GM13977 (cell line): ENCODE data around the gene MUC2.

Experiments used
- DNase-seq: peaks from one replicate; pipeline ENCODE4 v3.0.0; 2012; ENCODE audit warnings: low spot score
- in situ Hi-C: fragments of 300-500 bp; cut with MboI; formaldehyde crosslinking; loops from one replicate; pipeline ENCODE4 v1.12.0; 2022; ENCODE audit warnings: low sequenced_read_pairs, low pct_unique_long_range_greater_than_20kb, mixed read lengths, inconsistent platforms; ENCODE audit not compliant: unreplicated experiment
- TF ChIP-seq, protein P1 (sequence below): IDR thresholded peaks from 2 replicates; pipeline ENCODE4 v1.5.1; 2012; ENCODE audit warnings: mild to moderate bottlenecking, control low read depth; ENCODE audit not compliant: insufficient read depth; ENCODE audit errors: extremely low read depth, missing control alignments

Gene MUC2

DNA sequence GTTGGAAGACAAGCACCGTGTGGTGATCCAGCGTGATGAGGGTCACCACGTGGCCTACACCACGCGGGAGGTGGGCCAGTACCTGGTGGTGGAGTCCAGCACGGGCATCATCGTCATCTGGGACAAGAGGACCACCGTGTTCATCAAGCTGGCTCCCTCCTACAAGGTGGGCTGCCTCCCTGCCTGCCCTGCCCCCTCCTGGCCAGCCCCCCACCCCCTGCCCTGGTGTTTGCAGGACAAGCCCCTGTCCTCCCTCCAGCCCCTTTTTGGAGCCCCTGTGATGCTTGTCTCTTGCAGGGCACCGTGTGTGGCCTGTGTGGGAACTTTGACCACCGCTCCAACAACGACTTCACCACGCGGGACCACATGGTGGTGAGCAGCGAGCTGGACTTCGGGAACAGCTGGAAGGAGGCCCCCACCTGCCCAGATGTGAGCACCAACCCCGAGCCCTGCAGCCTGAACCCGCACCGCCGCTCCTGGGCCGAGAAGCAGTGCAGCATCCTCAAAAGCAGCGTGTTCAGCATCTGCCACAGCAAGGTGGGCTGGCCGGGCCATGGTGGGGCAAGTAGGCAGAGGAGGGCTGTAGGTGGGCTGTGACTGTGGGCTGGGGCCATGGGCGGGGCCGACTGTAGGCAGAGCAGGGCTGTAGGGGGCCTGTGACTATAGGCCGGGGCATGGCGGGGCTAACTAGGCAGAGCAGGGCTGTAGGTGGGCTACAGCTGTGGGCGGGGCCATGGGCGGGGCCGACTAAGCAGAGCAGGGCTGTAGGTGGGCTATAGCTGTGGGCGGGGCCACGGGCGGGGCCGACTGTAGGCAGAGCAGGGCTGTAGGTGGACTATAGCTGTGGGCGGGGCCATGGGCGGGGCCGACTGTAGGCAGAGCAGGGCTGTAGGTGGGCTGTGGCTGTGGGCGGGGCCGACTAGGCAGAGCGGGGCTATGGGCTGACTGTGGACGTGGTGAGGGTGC lies 13.6 kb downstream of the MUC2 start:
- no peak for DNase-seq
- in situ Hi-C loops = no loop called here

DNA sequence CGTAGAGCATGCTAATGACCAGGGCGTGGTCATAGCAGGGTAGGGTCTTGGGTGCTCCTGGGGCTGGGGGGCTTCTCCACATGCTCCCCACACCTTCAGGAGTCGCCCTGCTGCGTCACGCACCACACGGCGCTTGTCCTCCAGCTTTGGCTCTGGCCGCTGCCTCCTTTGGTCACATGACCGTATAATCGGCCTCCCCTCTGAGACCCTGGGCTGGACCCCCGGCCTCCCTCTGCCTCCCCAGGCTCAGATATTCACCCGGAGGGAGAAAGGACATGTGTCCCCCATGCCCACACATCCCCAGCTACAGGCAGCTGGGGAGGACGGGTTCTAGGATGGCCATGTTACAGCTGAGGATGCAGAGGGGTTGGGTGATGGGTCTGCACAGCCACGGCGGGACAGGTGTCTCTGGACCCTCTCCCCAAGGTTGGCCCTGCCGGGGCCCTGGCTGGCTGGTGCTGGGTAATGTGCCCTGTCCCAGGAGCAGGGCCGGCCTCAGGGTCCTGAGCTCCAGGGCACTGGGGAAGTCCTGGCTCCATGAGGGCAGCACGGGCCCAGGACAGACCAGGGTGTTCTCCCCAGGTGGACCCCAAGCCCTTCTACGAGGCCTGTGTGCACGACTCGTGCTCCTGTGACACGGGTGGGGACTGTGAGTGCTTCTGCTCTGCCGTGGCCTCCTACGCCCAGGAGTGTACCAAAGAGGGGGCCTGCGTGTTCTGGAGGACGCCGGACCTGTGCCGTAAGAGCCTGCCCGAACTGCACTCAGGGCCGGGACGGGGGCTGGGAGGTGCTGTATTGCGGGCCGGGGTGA lies 14.5 kb downstream of the MUC2 start:
- TF ChIP-seq, protein P1, sequence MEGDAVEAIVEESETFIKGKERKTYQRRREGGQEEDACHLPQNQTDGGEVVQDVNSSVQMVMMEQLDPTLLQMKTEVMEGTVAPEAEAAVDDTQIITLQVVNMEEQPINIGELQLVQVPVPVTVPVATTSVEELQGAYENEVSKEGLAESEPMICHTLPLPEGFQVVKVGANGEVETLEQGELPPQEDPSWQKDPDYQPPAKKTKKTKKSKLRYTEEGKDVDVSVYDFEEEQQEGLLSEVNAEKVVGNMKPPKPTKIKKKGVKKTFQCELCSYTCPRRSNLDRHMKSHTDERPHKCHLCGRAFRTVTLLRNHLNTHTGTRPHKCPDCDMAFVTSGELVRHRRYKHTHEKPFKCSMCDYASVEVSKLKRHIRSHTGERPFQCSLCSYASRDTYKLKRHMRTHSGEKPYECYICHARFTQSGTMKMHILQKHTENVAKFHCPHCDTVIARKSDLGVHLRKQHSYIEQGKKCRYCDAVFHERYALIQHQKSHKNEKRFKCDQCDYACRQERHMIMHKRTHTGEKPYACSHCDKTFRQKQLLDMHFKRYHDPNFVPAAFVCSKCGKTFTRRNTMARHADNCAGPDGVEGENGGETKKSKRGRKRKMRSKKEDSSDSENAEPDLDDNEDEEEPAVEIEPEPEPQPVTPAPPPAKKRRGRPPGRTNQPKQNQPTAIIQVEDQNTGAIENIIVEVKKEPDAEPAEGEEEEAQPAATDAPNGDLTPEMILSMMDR = no peak
- in situ Hi-C loops = no loop called here

More for the DNA sequence above, 13.6 kb downstream of the MUC2 start:
- TF ChIP-seq, protein P1 = no peak

DNA sequence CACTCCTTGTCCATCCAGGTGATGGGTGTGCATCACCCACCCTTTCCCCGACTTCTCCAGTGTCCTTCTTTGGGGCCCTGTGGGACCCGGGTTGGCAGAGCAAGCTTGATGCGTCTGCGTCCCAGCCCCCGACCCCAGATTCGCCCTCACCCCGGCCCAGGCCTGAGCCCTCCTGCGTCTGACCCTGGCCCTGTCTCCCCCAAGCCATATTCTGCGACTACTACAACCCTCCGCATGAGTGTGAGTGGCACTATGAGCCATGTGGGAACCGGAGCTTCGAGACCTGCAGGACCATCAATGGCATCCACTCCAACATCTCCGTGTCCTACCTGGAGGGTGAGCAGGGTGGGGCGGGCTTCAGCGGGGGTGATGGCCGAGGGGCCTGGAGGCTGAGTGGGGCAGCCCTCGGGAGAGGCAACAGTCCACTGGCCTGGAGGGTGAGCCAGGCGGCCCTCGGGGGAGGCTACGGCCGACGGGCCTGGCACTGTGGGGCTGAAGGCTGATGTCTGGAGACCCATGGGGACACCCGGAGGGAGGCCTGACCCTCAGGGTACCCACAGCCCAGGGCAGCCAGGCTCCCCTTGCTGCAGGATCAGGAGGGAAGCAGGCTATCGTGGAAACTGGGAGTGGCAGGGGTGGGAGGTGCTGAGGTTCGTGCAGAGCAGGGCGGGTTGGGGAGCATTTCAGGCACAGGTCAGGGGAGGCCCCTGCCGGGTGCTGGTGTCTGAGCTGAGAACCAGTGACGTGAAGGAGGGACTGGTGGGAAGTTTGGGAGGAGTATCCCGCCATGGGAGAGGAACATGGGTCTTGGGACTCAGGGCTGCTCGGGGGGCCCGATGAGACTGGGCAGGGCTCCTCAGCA lies 15.3 kb downstream of the MUC2 start:
- DNase-seq = no peak
- in situ Hi-C loops = no loop called here
- TF ChIP-seq, protein P1 = no peak

More for the DNA sequence above, 14.5 kb downstream of the MUC2 start:
- DNase-seq = no peak

DNA sequence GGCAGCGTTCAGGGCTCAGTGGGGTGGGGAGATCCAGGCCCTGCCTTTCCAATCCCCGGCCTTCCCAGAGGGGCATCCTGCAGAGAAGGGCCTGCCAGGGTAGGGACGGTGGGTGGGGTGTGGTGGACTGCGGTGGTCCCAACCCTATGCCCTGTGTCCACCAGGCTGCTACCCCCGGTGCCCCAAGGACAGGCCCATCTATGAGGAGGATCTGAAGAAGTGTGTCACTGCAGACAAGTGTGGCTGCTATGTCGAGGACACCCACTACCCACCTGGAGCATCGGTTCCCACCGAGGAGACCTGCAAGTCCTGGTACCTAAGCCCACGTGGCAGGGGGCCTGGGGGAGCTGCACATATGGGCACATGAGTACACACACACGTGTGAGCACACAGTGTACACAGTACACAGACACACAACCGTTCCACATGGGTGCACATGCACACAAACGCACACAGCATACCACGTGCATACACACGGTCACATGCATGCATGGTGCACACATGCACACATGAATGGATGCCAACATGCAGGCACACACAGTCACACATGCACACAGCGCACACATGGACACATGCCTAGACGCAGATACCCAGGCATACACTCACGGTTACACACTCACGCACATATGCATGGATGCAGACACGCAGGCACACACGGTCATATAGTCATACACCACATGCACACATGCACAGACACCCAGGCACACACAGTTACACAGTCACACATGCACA lies 16.1 kb downstream of the MUC2 start:
- in situ Hi-C loops = no loop called here
- no peak for DNase-seq
- TF ChIP-seq, protein P1 = no peak

DNA sequence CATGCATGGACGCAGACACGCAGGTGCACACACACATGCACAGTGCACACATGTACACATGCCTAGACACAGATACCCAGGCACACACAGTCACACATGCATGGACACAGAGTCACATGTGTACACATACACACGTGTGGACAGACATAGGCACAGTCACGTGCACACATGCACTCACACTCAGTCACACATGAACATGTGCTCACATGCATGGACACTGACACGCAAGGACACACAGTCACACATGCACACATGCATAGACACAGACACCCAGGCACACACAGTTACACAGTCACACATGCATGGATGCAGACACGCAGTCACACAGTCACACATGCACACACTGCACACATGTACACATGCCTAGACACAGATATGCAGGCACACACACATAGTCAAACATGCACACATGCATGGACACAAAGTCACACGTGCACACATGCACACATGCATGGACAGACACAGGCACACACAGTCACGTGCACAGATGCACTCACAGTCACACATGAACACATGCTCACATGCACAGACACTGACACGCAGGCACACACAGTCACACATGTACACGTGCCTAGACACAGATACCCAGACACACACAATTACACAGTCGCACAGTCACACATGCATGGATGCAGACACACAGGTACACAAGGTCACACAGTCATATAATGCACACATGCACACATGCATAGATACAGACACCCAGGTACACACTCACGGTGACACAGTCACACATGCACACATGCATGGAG lies 16.8 kb downstream of the MUC2 start:
- no peak for DNase-seq
- TF ChIP-seq, protein P1 = no peak
- in situ Hi-C loops = no loop called here
